Stimulated activated CD4-positive, alpha-beta T cell treated with anti-CD3 and anti-CD28 coated beads, Interleukin-15, amount 100 ng/mL, for 1 hour (primary cell): ENCODE measurements around the gene EDN1.

ENCODE experiments used
- DNase-seq, 2 donors: peaks; one replicate each; pipeline ENCODE4 v3.0.0-alpha.2; 2020; ENCODE audit warnings: low read depth in 1 of 2, low spot score in 1 of 2

Gene EDN1

GRCh38 chr6:12344961-12345693 is 55.0 kb downstream of the EDN1 start:
- no peak for DNase-seq

- no peak for DNase-seq
Measured at GRCh38 chr6:12345694-12346058, 55.5 kb downstream of the EDN1 start.
